ENCODE data around the gene PLEK2. TPM values are rescaled to one million over a fixed set of nuclear protein-coding genes. Genes with fewer than 3 reads are reported as not detected.

Gene PLEK2
- 44.4 and 100 TPM in 2 replicates for total RNA-seq

DNA sequence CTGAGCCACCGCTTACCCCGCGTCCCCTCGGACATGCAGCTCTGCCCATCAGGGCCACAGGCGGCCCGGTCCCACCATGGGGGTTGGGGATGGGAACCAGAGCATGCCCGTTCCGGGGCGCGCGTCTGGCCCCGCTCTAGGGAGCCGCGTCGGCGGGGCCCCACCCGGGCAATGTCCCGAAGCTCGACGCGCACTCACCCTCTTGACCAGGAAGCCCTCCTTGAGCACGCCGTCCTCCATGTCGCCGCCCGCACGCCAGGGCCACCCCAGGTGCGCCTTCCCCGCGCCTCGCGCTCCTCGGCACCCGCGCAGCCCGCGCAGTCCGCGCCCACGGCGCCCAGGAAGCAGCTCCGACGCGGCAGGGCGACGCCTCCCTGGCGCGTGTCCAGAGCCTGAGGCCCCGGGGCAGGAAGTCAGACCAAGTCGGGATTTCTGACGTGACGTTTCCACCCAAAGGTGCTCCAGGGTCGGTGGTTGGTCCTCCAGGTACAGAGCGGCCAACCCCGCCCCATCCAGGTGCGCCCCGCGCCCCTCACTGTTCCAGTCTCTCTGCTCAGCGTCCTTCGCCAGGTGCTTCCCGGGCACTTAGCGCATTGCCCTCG lies at the start of gene PLEK2:
Gene PLEK2, minus strand, starts transcription at position 346 of the 602 bp plus-strand sequence. Its CDS starts 106 bp downstream, at position 240.
- H3K36me3 ChIP-seq (ENCODE audit: control insufficient read depth, insufficient read depth, low read length): no peaks in the 10 kb centered on the region
- peak within 1 kb of the TSS; percentile 50 for H3K4me3 ChIP-seq (ENCODE audit: low read depth, low read length)
- no peak for DNase-seq (ENCODE audit: low read depth)
- no peaks in the 10 kb centered on the region for H3K27me3 ChIP-seq (ENCODE audit: control insufficient read depth, insufficient read depth, low read length)
- no peak for TF ChIP-seq CTCF (IDR thresholded peaks at IDR 0.05; ENCODE audit: insufficient read depth, low read length, poor library complexity, severe bottlenecking)

GRCh38 chr14:67461341-67461985 lies 49.5 kb upstream of the PLEK2 start:
- Histone ChIP-seq H3K4me3 (ENCODE audit: low read depth, low read length) (no peak overlapping the region), H3K27me3 (ENCODE audit: control insufficient read depth, insufficient read depth, low read length) (peaks cover 2% of the 10 kb centered on the region), H3K36me3 (ENCODE audit: control insufficient read depth, insufficient read depth, low read length) (no peaks in the 10 kb centered on the region)
- no peak for TF ChIP-seq CTCF (IDR thresholded peaks at IDR 0.05; ENCODE audit: insufficient read depth, low read length, poor library complexity, severe bottlenecking)
- peak; percentile 23 for DNase-seq (ENCODE audit: low read depth)

- peaks cover 2% of the 10 kb centered on the region for H3K27me3 ChIP-seq (ENCODE audit: control insufficient read depth, insufficient read depth, low read length)
- no peak for TF ChIP-seq CTCF (IDR thresholded peaks at IDR 0.05; ENCODE audit: insufficient read depth, low read length, poor library complexity, severe bottlenecking)
- DNase-seq (ENCODE audit: low read depth): no peak
- no peaks in the 10 kb centered on the region for H3K36me3 ChIP-seq (ENCODE audit: control insufficient read depth, insufficient read depth, low read length)
- H3K4me3 ChIP-seq (ENCODE audit: low read depth, low read length): no peak overlapping the region
Observed at GRCh38 chr14:67459336-67459735, 47.4 kb upstream of the PLEK2 start.

DNA sequence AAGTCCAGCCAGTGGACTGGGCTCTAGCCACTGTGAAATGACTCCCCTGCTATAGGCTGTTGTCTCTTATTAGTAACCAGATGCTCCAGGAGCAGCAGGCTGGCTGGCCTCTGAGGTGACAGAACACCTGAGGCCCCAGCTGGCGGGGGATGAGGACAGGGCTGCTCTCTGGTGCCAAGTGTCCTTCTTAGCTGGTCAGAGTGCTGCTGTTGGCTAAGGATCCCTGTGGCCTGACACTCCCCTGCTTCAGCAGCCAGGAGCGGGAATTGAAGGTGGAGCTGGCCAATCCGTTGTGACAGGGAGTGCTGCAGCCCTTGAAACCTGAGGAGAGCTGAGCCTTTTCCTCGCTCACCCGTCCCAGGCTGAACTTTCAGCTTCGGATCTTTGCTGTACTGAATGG lies 45.8 kb upstream of the PLEK2 start:
- no peak for TF ChIP-seq CTCF (IDR thresholded peaks at IDR 0.05; ENCODE audit: insufficient read depth, low read length, poor library complexity, severe bottlenecking)
- H3K27me3 ChIP-seq (ENCODE audit: control insufficient read depth, insufficient read depth, low read length): peaks cover 2% of the 10 kb centered on the region
- DNase-seq (ENCODE audit: low read depth): no peak
- H3K4me3 ChIP-seq (ENCODE audit: low read depth, low read length): no peak overlapping the region
- no peaks in the 10 kb centered on the region for H3K36me3 ChIP-seq (ENCODE audit: control insufficient read depth, insufficient read depth, low read length)

DNA sequence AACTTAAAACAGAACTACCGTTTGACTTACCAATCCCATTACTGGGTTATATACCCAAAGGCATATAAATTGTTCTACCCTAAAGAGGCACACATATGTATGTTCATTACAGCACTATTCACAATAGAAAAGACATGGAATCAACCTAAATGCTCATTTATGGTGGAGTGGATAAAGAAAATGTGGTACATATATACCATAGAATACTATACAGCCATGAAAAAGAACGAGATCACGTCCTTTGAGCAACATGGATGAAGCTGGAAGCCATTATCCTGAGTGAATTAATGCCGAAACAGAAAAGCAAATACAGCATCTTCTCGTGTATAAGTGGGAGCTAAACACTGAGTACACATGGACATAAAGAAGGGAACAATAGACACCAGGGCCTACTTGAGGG lies 44.8 kb upstream of the PLEK2 start:
- no peak for TF ChIP-seq CTCF (IDR thresholded peaks at IDR 0.05; ENCODE audit: insufficient read depth, low read length, poor library complexity, severe bottlenecking)
- H3K36me3 ChIP-seq (ENCODE audit: control insufficient read depth, insufficient read depth, low read length): no peaks in the 10 kb centered on the region
- H3K27me3 ChIP-seq (ENCODE audit: control insufficient read depth, insufficient read depth, low read length): peaks cover 2% of the 10 kb centered on the region
- no peak overlapping the region for H3K4me3 ChIP-seq (ENCODE audit: low read depth, low read length)
- DNase-seq (ENCODE audit: low read depth): no peak

Measured in kidney epithelial cell (primary cell).